ENCODE results near the gene PTPRN2.
"Not testable (repeated sequence)": the region's sequence is repeated elsewhere in the genome, so short reads cannot be mapped to it uniquely, and the experiment has no call there.

The PTPRN2 gene

DNA sequence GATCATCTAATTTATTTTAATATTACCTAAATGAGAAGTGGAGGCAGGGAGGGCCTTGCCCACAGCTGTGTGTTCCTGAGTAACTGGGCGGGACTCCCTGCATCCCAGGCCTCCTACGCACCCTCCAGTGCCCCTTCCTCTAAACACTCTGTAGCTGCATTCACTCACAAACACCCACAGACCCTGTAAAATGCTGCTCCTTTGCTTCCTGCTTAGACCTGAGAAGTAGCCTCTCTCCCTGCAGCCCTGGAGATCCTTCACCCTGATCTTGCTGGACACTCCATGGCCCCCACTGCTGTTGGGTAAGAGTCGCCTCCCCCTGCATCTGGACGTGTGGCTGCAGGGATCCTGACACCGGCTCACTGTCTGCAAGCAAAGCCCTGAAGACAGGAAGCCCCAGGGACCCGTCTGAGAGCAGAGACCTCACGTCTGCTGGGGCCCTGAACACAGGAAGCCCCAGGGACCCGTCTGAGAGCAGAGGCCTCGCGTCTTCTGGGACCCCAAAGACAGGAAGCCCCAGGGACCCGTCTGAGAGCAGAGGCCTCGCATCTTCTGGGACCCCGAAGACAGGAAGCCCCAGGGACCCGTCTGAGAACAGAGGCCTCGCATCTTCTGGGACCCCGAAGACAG is 661.0 kb downstream of the PTPRN2 start:
- no peak for DNase-seq (ENCODE audit: low read depth)

GRCh38 chr7:157926107-157926506 is 661.5 kb downstream of the PTPRN2 start:
- DNase-seq (ENCODE audit: low read depth), result no peak

DNA sequence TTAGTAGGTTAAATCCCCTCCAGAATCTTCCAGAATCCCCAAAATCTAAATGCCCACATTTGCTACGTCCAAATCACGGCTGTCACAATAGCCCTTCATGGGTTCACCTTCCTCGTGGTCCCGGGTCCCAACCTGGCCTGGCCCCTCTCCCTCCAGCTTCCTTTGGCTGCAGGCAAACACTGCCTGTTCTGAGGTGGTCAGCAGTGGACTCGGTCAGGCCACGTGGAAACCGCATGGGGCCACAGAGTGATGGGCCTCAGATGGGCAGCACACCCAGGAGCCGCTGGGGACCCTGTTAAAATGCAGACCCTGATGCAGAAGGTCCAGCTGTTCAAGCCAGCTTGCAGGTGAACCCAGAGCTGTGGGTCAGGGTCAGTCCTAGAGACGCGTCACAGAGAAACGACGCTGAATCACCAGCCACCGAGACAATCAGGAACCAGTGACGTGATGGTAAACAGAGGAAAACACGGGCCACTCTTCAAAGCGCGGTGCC is 662.2 kb downstream of the PTPRN2 start:
- no peak for DNase-seq (ENCODE audit: low read depth)

- no peak for DNase-seq (ENCODE audit: low read depth)
Observed at GRCh38 chr7:157923903-157924630, 663.6 kb downstream of the PTPRN2 start.

DNA sequence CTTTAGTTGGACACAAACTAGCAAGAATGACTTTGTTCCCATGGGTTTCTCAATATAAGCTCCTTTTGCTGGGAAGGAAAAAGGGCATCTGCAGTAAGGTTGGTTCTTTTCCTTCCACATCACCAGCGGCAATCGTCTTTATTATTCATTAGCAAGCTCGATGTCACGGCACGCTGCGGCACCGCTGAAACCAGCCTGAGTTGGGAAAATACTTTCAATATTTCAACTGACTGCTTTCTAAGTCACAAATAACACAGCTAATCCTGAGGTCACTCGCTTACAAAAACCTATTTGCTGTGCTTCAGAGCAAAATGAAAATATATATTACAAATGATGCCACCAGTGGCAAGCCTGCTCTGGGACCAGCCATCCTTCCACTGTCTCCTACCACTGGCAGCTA is 665.0 kb downstream of the PTPRN2 start:
- DNase-seq (ENCODE audit: low read depth), result no peak

DNA sequence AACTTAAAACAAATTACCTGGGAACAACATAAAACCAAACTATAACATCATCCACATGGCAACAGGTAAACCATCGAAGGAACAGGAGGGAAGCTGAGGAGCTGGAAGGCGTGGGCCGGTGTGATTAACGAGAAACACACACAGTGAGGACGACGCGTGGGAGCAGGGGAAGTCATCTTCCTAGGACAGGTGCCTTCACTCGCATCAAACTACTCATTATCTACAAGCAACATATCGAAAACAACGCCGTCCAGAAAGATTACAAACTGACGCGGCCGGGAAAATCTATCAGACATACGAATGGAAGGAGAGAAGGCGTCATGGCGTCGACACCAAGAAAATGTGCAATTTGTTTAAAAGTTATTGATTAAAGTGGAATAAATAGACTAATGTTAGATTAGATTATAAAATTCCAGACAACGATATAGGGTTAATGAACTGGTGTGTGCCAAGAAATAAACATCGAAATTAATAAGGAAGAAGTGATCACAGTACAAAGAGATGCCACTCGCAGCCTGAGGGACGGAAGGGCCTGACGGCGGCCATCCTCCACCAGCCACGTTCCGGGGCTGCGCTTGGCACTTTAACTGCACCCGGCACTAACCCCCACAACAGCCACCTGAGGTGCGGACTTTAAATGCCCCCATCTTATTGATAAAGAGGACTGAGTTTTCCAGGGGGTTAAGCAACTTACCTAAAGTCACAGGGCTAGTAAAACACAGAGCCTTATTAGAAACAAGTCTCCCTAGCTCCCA is 669.1 kb downstream of the PTPRN2 start:
- DNase-seq (ENCODE audit: low read depth), result no peak

- DNase-seq (ENCODE audit: low read depth), result no peak
Observed at GRCh38 chr7:157916946-157917640, 670.5 kb downstream of the PTPRN2 start.

- DNase-seq (ENCODE audit: low read depth), result no peak
Observed at GRCh38 chr7:157910446-157910845, 677.2 kb downstream of the PTPRN2 start.

DNA sequence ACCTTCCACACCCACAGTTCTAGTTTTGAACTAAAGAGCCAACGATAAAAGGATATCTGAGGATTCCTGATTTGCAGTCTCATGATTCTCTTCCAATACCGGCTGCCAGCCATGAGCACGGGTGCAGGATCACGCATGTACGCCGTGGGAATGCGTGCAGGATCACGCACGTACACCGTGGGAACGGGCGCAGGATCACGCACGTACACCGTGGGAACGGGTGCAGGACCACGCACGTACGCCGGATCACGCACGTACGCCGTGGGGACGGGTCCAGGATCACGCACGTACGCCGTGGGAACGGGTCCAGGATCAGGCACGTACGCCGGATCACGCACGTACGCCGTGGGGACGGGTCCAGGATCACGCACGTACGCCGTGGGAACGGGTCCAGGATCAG is 677.6 kb downstream of the PTPRN2 start:
- not testable (repeated sequence) for DNase-seq (ENCODE audit: low read depth)

GRCh38 chr7:157909370-157909769 is 678.3 kb downstream of the PTPRN2 start:
- no peak for DNase-seq (ENCODE audit: low read depth)

DNA sequence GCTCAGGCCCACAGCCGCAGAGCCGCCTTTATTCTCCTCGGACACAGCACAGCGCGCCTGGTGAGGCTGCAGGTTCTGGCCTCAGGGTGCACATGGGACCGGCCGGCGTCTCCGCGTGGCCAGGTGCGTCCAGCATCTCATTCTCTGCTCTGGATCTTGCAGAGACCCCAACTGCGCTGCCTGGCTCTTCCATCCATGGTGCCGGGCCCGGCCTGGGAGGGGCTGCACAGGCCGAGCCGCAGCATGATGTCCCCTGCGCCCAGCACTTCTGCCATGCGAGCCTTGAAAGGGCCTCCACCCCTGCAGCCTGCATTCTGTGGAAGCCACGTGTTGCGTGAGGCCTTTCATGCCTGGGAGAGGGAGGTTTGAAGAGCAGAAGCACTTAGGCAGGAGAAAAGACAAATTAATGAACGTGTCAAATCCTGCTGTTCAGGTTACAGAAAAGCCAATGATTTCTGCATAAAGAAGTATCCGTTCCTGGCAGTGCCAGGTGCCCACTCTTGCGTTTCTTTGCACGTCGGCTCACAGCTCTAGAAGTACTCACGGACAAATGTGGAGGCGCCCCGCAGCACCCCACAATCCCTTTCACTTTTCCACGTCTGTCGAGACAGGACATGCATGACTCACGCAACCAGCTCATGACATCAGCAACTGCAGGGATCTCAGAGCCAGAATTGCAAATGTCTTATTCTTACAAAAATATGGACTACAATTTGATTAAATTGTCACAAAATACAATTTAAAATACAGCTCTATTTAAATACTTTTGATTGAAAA is 679.4 kb downstream of the PTPRN2 start:
- no peak for DNase-seq (ENCODE audit: low read depth)

DNA sequence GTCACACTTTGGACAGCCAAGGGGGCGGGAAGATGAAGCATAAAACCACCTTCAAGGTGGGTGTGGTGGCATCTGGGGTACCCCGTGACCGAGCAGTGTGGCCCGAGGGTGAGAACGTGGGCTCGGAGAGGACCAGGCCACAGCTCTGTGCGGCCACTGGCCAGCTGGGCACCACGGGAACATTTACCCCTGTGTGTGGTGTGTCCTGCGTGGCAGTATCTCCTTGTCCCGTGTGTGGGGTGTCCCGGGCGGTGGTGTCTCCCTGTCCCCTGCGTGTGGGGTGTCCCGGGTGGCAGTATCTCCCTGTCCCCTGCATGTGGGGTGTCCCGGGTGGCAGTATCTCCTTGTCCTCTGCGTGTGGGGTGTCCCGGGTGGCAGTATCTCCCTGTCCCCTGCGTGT is 680.5 kb downstream of the PTPRN2 start:
- no peak for DNase-seq (ENCODE audit: low read depth)

GRCh38 chr7:157906583-157906982 is 681.0 kb downstream of the PTPRN2 start:
- no peak for DNase-seq (ENCODE audit: low read depth)

- no peak for DNase-seq (ENCODE audit: low read depth)
Observed at GRCh38 chr7:157905651-157906461, 681.8 kb downstream of the PTPRN2 start.

DNA sequence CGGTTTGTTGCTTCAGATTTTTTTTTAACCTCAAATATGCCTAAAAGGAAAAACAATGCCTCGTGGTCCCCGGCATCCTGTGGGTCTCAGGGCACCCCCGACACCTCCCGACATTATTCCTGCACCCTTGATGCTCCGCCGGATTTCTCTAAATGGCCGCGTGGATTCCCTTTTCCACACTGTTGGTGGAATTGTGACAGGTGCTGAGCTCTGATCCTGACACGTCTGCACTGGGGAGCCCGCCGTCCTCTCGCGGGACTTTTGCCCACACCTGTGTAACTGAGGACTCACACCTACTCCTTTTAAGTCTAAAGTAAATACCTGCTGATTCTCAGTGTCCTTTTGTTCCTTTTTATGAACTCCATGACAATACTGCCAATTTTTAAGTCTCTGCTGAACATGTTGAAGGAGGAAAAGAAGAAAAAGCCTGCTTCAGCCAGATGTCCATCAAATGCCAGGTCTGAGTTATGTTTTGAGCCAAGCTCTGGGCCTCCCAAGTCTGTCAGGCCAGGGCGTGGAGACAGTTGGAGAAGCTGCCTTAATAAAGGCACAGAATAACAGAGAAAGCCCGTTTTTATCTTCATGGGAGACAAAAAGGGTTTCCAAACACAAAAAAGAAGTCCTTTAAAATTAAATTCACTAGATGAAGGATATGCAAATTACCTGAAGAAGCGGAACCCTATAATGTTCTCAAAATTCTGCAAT is 682.6 kb downstream of the PTPRN2 start:
- no peak for DNase-seq (ENCODE audit: low read depth)

GRCh38 chr7:157904211-157904865 is 683.3 kb downstream of the PTPRN2 start:
- no peak for DNase-seq (ENCODE audit: low read depth)

GRCh38 chr7:157903710-157904109 is 683.9 kb downstream of the PTPRN2 start:
- DNase-seq (ENCODE audit: low read depth), result no peak

DNA sequence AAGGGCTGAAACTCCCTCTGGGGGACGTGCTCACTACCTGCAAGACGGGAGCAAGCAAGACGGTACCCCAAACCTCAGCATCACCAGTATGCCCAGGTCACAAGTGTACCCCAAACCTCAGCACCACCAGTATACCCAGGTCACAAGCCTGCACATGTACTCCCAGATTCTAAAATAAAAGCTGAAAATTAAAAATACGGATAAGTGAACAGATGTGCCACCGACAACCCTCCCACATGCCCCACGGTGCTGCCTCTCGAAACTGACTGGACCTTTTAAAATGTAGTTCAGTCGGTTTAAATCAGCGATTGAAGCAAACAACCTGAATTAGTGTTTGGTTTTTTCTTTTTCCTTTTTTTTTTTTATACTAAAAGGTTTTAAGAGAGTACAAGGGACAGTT is 684.3 kb downstream of the PTPRN2 start:
- no peak for DNase-seq (ENCODE audit: low read depth)

- DNase-seq (ENCODE audit: low read depth), result not testable (repeated sequence)
Observed at GRCh38 chr7:157901816-157902610, 685.6 kb downstream of the PTPRN2 start.

Measured in HS-5 (cell line).